HG03025 (cell line): ENCODE results near the gene WFS1.

Source experiments
- ATAC-seq: cut with Tn5 transposase; IDR thresholded peaks from one replicate; pipeline ENCODE4 v1.9.1; 2021; ENCODE audit warnings: mild to moderate bottlenecking, moderate library complexity; ENCODE audit not compliant: unreplicated experiment, low FRiP score

Gene WFS1

GRCh38 chr4:6232836-6233785 lies 36.5 kb upstream of the WFS1 start:
- ATAC-seq = no peak

GRCh38 chr4:6233929-6234328 lies 35.7 kb upstream of the WFS1 start:
- no peak for ATAC-seq

- no peak for ATAC-seq
These were observed 34.6 kb upstream of the WFS1 start for GRCh38 chr4:6235012-6235411.

- no peak for ATAC-seq
These were observed 33.6 kb upstream of the WFS1 start for GRCh38 chr4:6235901-6236640.

- ATAC-seq = no peak
These were observed 32.7 kb upstream of the WFS1 start for GRCh38 chr4:6236816-6237390.

- ATAC-seq = no peak
These were observed 30.2 kb upstream of the WFS1 start for GRCh38 chr4:6239486-6239885.

- ATAC-seq = no peak
These were observed 29.7 kb upstream of the WFS1 start for GRCh38 chr4:6239968-6240367.

- no peak for ATAC-seq
These were observed 28.4 kb upstream of the WFS1 start for GRCh38 chr4:6241062-6241845.

GRCh38 chr4:6242271-6243029 lies 27.2 kb upstream of the WFS1 start:
- ATAC-seq = no peak

GRCh38 chr4:6245246-6246169 lies 24.1 kb upstream of the WFS1 start:
- no peak for ATAC-seq

GRCh38 chr4:6246170-6246634 lies 23.4 kb upstream of the WFS1 start:
- no peak for ATAC-seq

- no peak for ATAC-seq
These were observed 21.3 kb upstream of the WFS1 start for GRCh38 chr4:6248394-6248793.

- ATAC-seq = no peak
These were observed 19.2 kb upstream of the WFS1 start for GRCh38 chr4:6250235-6250983.

GRCh38 chr4:6250984-6251295 lies 18.7 kb upstream of the WFS1 start:
- ATAC-seq = no peak

GRCh38 chr4:6251365-6251764 lies 18.3 kb upstream of the WFS1 start:
- no peak for ATAC-seq

GRCh38 chr4:6252051-6252450 lies 17.6 kb upstream of the WFS1 start:
- ATAC-seq = no peak

- ATAC-seq = no peak
These were observed 16.5 kb upstream of the WFS1 start for GRCh38 chr4:6253111-6253510.

- no peak for ATAC-seq
These were observed 15.7 kb upstream of the WFS1 start for GRCh38 chr4:6253961-6254360.
